Gastrocnemius medialis (tissue), 4 donors: ENCODE results near the gene E2F8. TPM values are rescaled to one million over a fixed set of nuclear protein-coding genes. Genes with fewer than 3 reads are reported as not detected.
A peak's percentile ranks its signal among the peaks of the same experiment; 100 is the strongest.

Source experiments
- ATAC-seq, 2 donors: fragments of 150-250 bp; one replicate each; pipeline ENCODE4 v1.9.1; 2016
- DNase-seq, 2 donors: peaks; one replicate each; pipeline ENCODE4 v3.0.0-alpha.2; 2019
- H3K27ac ChIP-seq, 4 donors: fragments of 200-600 bp; sonication (generic); 1 replicate in 1 of 4; 2 replicates in 3 of 4; pipeline ENCODE4 v1.5.1; 2016 to 2018; ENCODE audit warnings: mild to moderate bottlenecking in 2 of 4, moderate library complexity in 1 of 4
- H3K27me3 ChIP-seq, 3 donors: fragments of 200-600 bp; sonication (generic) in 2 of 3; 1 replicate in 1 of 3; 2 replicates in 2 of 3; pipeline versions ENCODE4 v1.5.1 to v1.6.0; 2016 to 2019; ENCODE audit warnings: mild to moderate bottlenecking in 1 of 3, moderate library complexity in 1 of 3
- H3K36me3 ChIP-seq, 2 donors: fragments of 200-600 bp; sonication (generic) in 1 of 2; one replicate each; pipeline ENCODE4 v1.5.1; 2017 to 2018
- H3K4me1 ChIP-seq, 2 donors: fragments of 200-600 bp; sonication (generic) in 1 of 2; one replicate each; pipeline ENCODE4 v1.5.1; 2016 to 2017; ENCODE audit warnings: mild to moderate bottlenecking in 2 of 2
- H3K4me3 ChIP-seq, 4 donors: fragments of 200-600 bp; sonication (generic) in 3 of 4; 1 replicate in 1 of 4; 2 replicates in 3 of 4; pipeline ENCODE4 v1.5.1; 2016 to 2019; ENCODE audit warnings: mild to moderate bottlenecking in 2 of 4
- H3K9me3 ChIP-seq, 3 donors: fragments of 200-600 bp; sonication (generic) in 2 of 3; 1 replicate in 1 of 3; 2 replicates in 2 of 3; pipeline ENCODE4 v1.5.1; 2016 to 2019
- CTCF ChIP-seq, 5 experiments: fragments of 450-650 bp in 3 of 5; fragments of 200-600 bp in 2 of 5; sonication (generic) in 2 of 5; IDR thresholded peaks in 4 of 5; conservative IDR thresholded peaks in 1 of 5; 1 replicate in 4 of 5; 2 replicates in 1 of 5; pipeline ENCODE4 v1.5.1; 2016 to 2019; ENCODE audit warnings: antibody characterized with exemption in 5 of 5, mild to moderate bottlenecking in 3 of 5, moderate library complexity in 3 of 5
- POLR2A ChIP-seq, 2 donors: fragments of 450-650 bp; IDR thresholded peaks; one replicate each; pipeline ENCODE4 v1.6.1; 2017; ENCODE audit warnings: antibody characterized with exemption in 2 of 2, mild to moderate bottlenecking in 2 of 2, moderate library complexity in 2 of 2
- in situ Hi-C, 4 donors: fragments of 200-750 bp; cut with MboI; loops; one replicate each; pipeline versions ENCODE4 v1.15.0 to v1.8.0; 2017; ENCODE audit warnings: low sequenced_read_pairs in 4 of 4
- intact Hi-C: fragments of 100-400 bp; cut with DNase I; formaldehyde crosslinking; loops from one replicate; pipeline ENCODE4 v1.15.1; 2023; ENCODE audit warnings: low total_unique reads
- total RNA-seq, 4 donors: library from RNA; depleted of rRNA; stranded (reverse); fragments of >200 nt; gene quantifications; one replicate each; pipeline versions ENCODE4 v1.1.0 to v1.2.3, GENCODE V29; 2016

E2F8 gene
- under 1 TPM in 3 of 4 donors, not detected in 1; 0.39 to 0.80 (median 0.78) TPM for total RNA-seq

GRCh38 chr11:19240420-19241259, at the start of gene E2F8:
Gene E2F8, minus strand, starts transcription at chr11:19240945. Its CDS starts 824 bp downstream, at chr11:19240121.
- DNase-seq (peak; percentile 93), ATAC-seq (peak; percentile 91 to 93)
- peaks cover 15 to 22% (median 17%) of the 10 kb centered on the region in 3 donors for H3K27me3 ChIP-seq
- peak within 1 kb of the TSS; percentile 63 to 76 (median 68) for H3K4me3 ChIP-seq
- peaks cover 44 to 45% of the 10 kb centered on the region in 2 donors for H3K4me1 ChIP-seq
- no peaks in the 10 kb centered on the region for H3K36me3 ChIP-seq
- intact Hi-C loops, result loop anchor here (5.0 kb wide), 1 partner anchor 123 kb away; the partner anchor contains the start of gene ZDHHC13
- TF ChIP-seq POLR2A (IDR thresholded peaks at IDR 0.05) (peak in 1 of 2 donors; percentile 52), CTCF (IDR thresholded peaks at IDR 0.05 in 4 of 5, conservative IDR thresholded peaks at IDR 0.05 in 1 of 5) (no peak)
- H3K27ac ChIP-seq, result peak within 1 kb of the TSS; percentile 71 to 88 (median 74)
- H3K9me3 ChIP-seq, result no peaks in the 10 kb centered on the region
- in situ Hi-C loops, result no loop called here

- Histone ChIP-seq H3K36me3 (no peaks in the 10 kb centered on the region), H3K27me3 (no peaks in the 10 kb centered on the region), H3K4me1 (no peaks in the 10 kb centered on the region), H3K4me3 (no peak overlapping the region), H3K27ac (no peak overlapping the region), H3K9me3 (no peaks in the 10 kb centered on the region)
- in situ Hi-C loops (no loop called here), intact Hi-C loops (no loop called here)
- ATAC-seq (no peak), DNase-seq (no peak)
- TF ChIP-seq POLR2A (IDR thresholded peaks at IDR 0.05) (no peak), CTCF (IDR thresholded peaks at IDR 0.05 in 4 of 5, conservative IDR thresholded peaks at IDR 0.05 in 1 of 5) (no peak)
Measured at GRCh38 chr11:19290356-19290755, 49.6 kb upstream of the E2F8 start.

- no peak for DNase-seq
- in situ Hi-C loops, result no loop called here
- intact Hi-C loops, result no loop called here
- Histone ChIP-seq H3K27me3 (no peaks in the 10 kb centered on the region), H3K4me1 (no peaks in the 10 kb centered on the region), H3K27ac (no peak overlapping the region), H3K36me3 (no peaks in the 10 kb centered on the region), H3K9me3 (no peaks in the 10 kb centered on the region), H3K4me3 (no peak overlapping the region)
- TF ChIP-seq CTCF (IDR thresholded peaks at IDR 0.05 in 4 of 5, conservative IDR thresholded peaks at IDR 0.05 in 1 of 5), result no peak
- no peak for ATAC-seq
Measured at GRCh38 chr11:19288256-19288655, 47.5 kb upstream of the E2F8 start.

GRCh38 chr11:19286411-19286810, 45.7 kb upstream of the E2F8 start:
- Histone ChIP-seq H3K27ac (no peak overlapping the region), H3K36me3 (no peaks in the 10 kb centered on the region), H3K27me3 (no peaks in the 10 kb centered on the region), H3K4me1 (no peaks in the 10 kb centered on the region), H3K4me3 (no peak overlapping the region), H3K9me3 (no peaks in the 10 kb centered on the region)
- TF ChIP-seq POLR2A (IDR thresholded peaks at IDR 0.05) (no peak), CTCF (IDR thresholded peaks at IDR 0.05 in 4 of 5, conservative IDR thresholded peaks at IDR 0.05 in 1 of 5) (no peak)
- DNase-seq (no peak), ATAC-seq (no peak)
- in situ Hi-C loops (no loop called here), intact Hi-C loops (no loop called here)
